22Rv1 (cell line): ENCODE data around the gene GCNA.

Experiments used
- CTCF ChIP-seq: fragments of 450-650 bp; IDR thresholded peaks from 2 replicates; pipeline ENCODE4 v1.5.1; 2017; ENCODE audit warnings: mild to moderate bottlenecking
- ZFX ChIP-seq: fragments of 450-650 bp; IDR thresholded peaks from 2 replicates; pipeline ENCODE4 v1.6.1; 2017; ENCODE audit warnings: antibody characterized with exemption, borderline replicate concordance

- TF ChIP-seq CTCF (no peak), ZFX (no peak)
These were observed 42.0 kb upstream of the GCNA start for GRCh38 chrX:71536285-71536684.
